Skeletal muscle tissue (tissue), 4 donors: ENCODE results near the gene TMEM192. TPM values are rescaled to one million over a fixed set of nuclear protein-coding genes. Genes with fewer than 3 reads are reported as not detected.

Experiments
- H3K27ac ChIP-seq: one replicate; pipeline ENCODE4 v1.7.0; 2013; ENCODE audit warnings: mild to moderate bottlenecking, low read depth, low read length, inconsistent platforms
- H3K27me3 ChIP-seq, 3 donors: one replicate each; pipeline ENCODE4 v1.7.0; 2013; ENCODE audit warnings: low read length in 3 of 3; ENCODE audit not compliant: control insufficient read depth in 3 of 3, insufficient read depth in 3 of 3
- H3K36me3 ChIP-seq, 3 donors: one replicate each; pipeline ENCODE4 v1.7.0; 2013; ENCODE audit warnings: low read length in 3 of 3; ENCODE audit not compliant: control insufficient read depth in 3 of 3, insufficient read depth in 3 of 3
- H3K4me1 ChIP-seq, 3 donors: one replicate each; pipeline ENCODE4 v1.7.0; 2013; ENCODE audit warnings: low read length in 3 of 3, mild to moderate bottlenecking in 3 of 3; ENCODE audit not compliant: control insufficient read depth in 3 of 3, insufficient read depth in 3 of 3
- H3K4me3 ChIP-seq, 3 donors: one replicate each; pipeline ENCODE4 v1.7.0; 2013; ENCODE audit warnings: low read length in 3 of 3
- H3K9ac ChIP-seq, 3 donors: one replicate each; pipeline ENCODE4 v1.7.0; 2013; ENCODE audit warnings: low read length in 3 of 3, mild to moderate bottlenecking in 3 of 3, moderate library complexity in 2 of 3, low read depth in 1 of 3
- H3K9me3 ChIP-seq, 3 donors: one replicate each; pipeline ENCODE4 v1.7.0; 2013; ENCODE audit warnings: low read length in 3 of 3; ENCODE audit not compliant: control insufficient read depth in 3 of 3
- total RNA-seq: library from RNA; depleted of rRNA; stranded (reverse); fragments of >200 nt; gene quantifications from one replicate; pipeline ENCODE4 v1.2.3, GENCODE V29; 2014
- donor health status: Osteomylitis.

Gene TMEM192
- total RNA-seq, 1 donor from 2014 or later: 3.1 TPM

- no peaks in the 10 kb centered on the region for H3K9me3 ChIP-seq
- H3K27ac ChIP-seq: no peak overlapping the region
- no peaks in the 10 kb centered on the region for H3K27me3 ChIP-seq
- no peaks in the 10 kb centered on the region for H3K36me3 ChIP-seq
- no peaks in the 10 kb centered on the region for H3K4me1 ChIP-seq
- H3K4me3 ChIP-seq: no peak overlapping the region
- no peak overlapping the region for H3K9ac ChIP-seq
Observed at GRCh38 chr4:165070560-165070959, 42.1 kb downstream of the TMEM192 start.

- no peaks in the 10 kb centered on the region for H3K27me3 ChIP-seq
- no peak overlapping the region for H3K4me3 ChIP-seq
- no peak overlapping the region for H3K9ac ChIP-seq
- no peak overlapping the region for H3K27ac ChIP-seq
- H3K4me1 ChIP-seq: peaks cover 0 to 4% (median 0%) of the 10 kb centered on the region in 3 donors
- no peaks in the 10 kb centered on the region for H3K9me3 ChIP-seq
- H3K36me3 ChIP-seq: no peaks in the 10 kb centered on the region
Observed at GRCh38 chr4:165060938-165061337, 51.7 kb downstream of the TMEM192 start.

- H3K4me3 ChIP-seq: no peak overlapping the region
Observed at GRCh38 chr4:165059386-165059785, 53.3 kb downstream of the TMEM192 start.

GRCh38 chr4:165058666-165059065 is 54.0 kb downstream of the TMEM192 start:
- no peak overlapping the region for H3K9ac ChIP-seq
- H3K27ac ChIP-seq: no peak overlapping the region

More at GRCh38 chr4:165059386-165059785, 53.3 kb downstream of the TMEM192 start:
- Histone ChIP-seq H3K27ac (no peak overlapping the region), H3K4me1 (peaks cover 0 to 4% (median 0%) of the 10 kb centered on the region in 3 donors), H3K9ac (no peak overlapping the region), H3K36me3 (no peaks in the 10 kb centered on the region), H3K9me3 (no peaks in the 10 kb centered on the region), H3K27me3 (no peaks in the 10 kb centered on the region)

GRCh38 chr4:165055601-165056000 is 57.1 kb downstream of the TMEM192 start:
- no peak overlapping the region for H3K9ac ChIP-seq
- H3K27ac ChIP-seq: no peak overlapping the region

More at GRCh38 chr4:165058666-165059065, 54.0 kb downstream of the TMEM192 start:
- no peaks in the 10 kb centered on the region for H3K36me3 ChIP-seq
- peaks cover 0 to 4% (median 0%) of the 10 kb centered on the region in 3 donors for H3K4me1 ChIP-seq
- no peaks in the 10 kb centered on the region for H3K27me3 ChIP-seq
- H3K9me3 ChIP-seq: no peaks in the 10 kb centered on the region
- no peak overlapping the region for H3K4me3 ChIP-seq

GRCh38 chr4:165053645-165054044 is 59.0 kb downstream of the TMEM192 start, which contains the start of gene TRIM75:
TSS of gene TRIM75 (plus strand) at chr4:165053866. CDS start at chr4:165059148, 5,282 bp downstream.
- Histone ChIP-seq H3K9me3 (no peaks in the 10 kb centered on the region), H3K4me3 (no peak within 1 kb of the TSS), H3K4me1 (no peaks in the 10 kb centered on the region), H3K27me3 (no peaks in the 10 kb centered on the region), H3K9ac (no peak within 1 kb of the TSS), H3K27ac (no peak within 1 kb of the TSS), H3K36me3 (no peaks in the 10 kb centered on the region)

More at GRCh38 chr4:165055601-165056000, 57.1 kb downstream of the TMEM192 start:
- Histone ChIP-seq H3K36me3 (no peaks in the 10 kb centered on the region), H3K27me3 (no peaks in the 10 kb centered on the region), H3K9me3 (no peaks in the 10 kb centered on the region), H3K4me3 (no peak overlapping the region), H3K4me1 (peaks cover 0 to 4% (median 0%) of the 10 kb centered on the region in 3 donors)

- H3K27ac ChIP-seq: no peak overlapping the region
- H3K9me3 ChIP-seq: no peaks in the 10 kb centered on the region
Observed at GRCh38 chr4:165052627-165053026, 60.0 kb downstream of the TMEM192 start.

GRCh38 chr4:165048170-165048569 is 64.5 kb downstream of the TMEM192 start:
- Histone ChIP-seq H3K27ac (no peak overlapping the region), H3K9me3 (no peaks in the 10 kb centered on the region), H3K27me3 (no peaks in the 10 kb centered on the region), H3K4me1 (no peaks in the 10 kb centered on the region), H3K36me3 (no peaks in the 10 kb centered on the region), H3K9ac (no peak overlapping the region), H3K4me3 (no peak overlapping the region)

More at GRCh38 chr4:165052627-165053026, 60.0 kb downstream of the TMEM192 start:
- H3K4me1 ChIP-seq: no peaks in the 10 kb centered on the region
- H3K9ac ChIP-seq: no peak overlapping the region
- H3K4me3 ChIP-seq: no peak overlapping the region
- H3K27me3 ChIP-seq: no peaks in the 10 kb centered on the region
- no peaks in the 10 kb centered on the region for H3K36me3 ChIP-seq

GRCh38 chr4:165031436-165032211 is 81.0 kb downstream of the TMEM192 start, which contains the start of gene TRIM60:
TSS of gene TRIM60 (plus strand) at chr4:165031999. CDS start at chr4:165040073, 8,074 bp downstream.
- Histone ChIP-seq H3K36me3 (no peaks in the 10 kb centered on the region), H3K4me3 (no peak within 1 kb of the TSS), H3K9me3 (no peaks in the 10 kb centered on the region), H3K9ac (no peak within 1 kb of the TSS), H3K4me1 (no peaks in the 10 kb centered on the region), H3K27ac (no peak within 1 kb of the TSS), H3K27me3 (no peaks in the 10 kb centered on the region)

GRCh38 chr4:165027762-165028402 is 84.8 kb downstream of the TMEM192 start:
- Histone ChIP-seq H3K36me3 (no peaks in the 10 kb centered on the region), H3K9ac (no peak overlapping the region), H3K27ac (no peak overlapping the region), H3K27me3 (no peaks in the 10 kb centered on the region), H3K9me3 (no peaks in the 10 kb centered on the region), H3K4me3 (no peak overlapping the region), H3K4me1 (no peaks in the 10 kb centered on the region)
